T47D (cell line): ENCODE data around the gene PXN.
A peak's percentile ranks its signal among the peaks of the same experiment; 100 is the strongest.

Source experiments
- DNase-seq, 2 experiments: peaks; one replicate each; pipeline versions ENCODE4 v3.0.0 to v3.0.0-alpha.2; 2011 to 2012; ENCODE audit warnings: low read depth in 1 of 2, low spot score in 1 of 2
- JUND ChIP-seq: IDR thresholded peaks from 2 replicates; pipeline ENCODE4 v1.6.1; 2012; ENCODE audit warnings: low read depth
- in situ Hi-C: cut with HindIII; loops from 2 replicates; pipeline ENCODE4 v1.10.0; 2016; ENCODE audit warnings: low sequenced_read_pairs, low pct_unique_long_range_greater_than_20kb

The PXN gene

GRCh38 chr12:120265473-120266179, at the start of gene PXN:
PXN (minus strand) TSS chr12:120265730; CDS start chr12:120265629, 101 bp downstream.
- in situ Hi-C loops = no loop called here
- no peak for TF ChIP-seq JUND
- DNase-seq = peak; percentile 70 to 88

GRCh38 chr12:120314220-120314619, 48.7 kb upstream of the PXN start:
- TF ChIP-seq JUND = no peak
- DNase-seq = peak in 1 of 2 experiments; percentile 33
- in situ Hi-C loops = no loop called here

- peak; percentile 85 to 99 for DNase-seq
- in situ Hi-C loops = no loop called here
- TF ChIP-seq JUND = no peak
Observed at GRCh38 chr12:120301962-120302815, 36.7 kb upstream of the PXN start, which contains the start of gene SIRT4. SIRT4 (plus strand) TSS chr12:120302321; CDS start chr12:120303562, 1,241 bp downstream.

- peak; percentile 31 to 98 for DNase-seq
- in situ Hi-C loops = no loop called here
- TF ChIP-seq JUND = no peak
Observed at GRCh38 chr12:120292661-120293531, 27.4 kb upstream of the PXN start, which contains the start of gene RNU4-1. RNU4-1 (minus strand) TSS chr12:120293237.

- no peak for DNase-seq
- in situ Hi-C loops = no loop called here
- TF ChIP-seq JUND = no peak
Observed at GRCh38 chr12:120292411-120292660, 26.8 kb upstream of the PXN start.

- peak in 1 of 2 experiments; percentile 90 for DNase-seq
- in situ Hi-C loops = no loop called here
- no peak for TF ChIP-seq JUND
Observed at GRCh38 chr12:120290609-120291305, 25.2 kb upstream of the PXN start.

GRCh38 chr12:120287491-120287890, 22.0 kb upstream of the PXN start:
- TF ChIP-seq JUND = no peak
- DNase-seq = no peak
- in situ Hi-C loops = no loop called here

- in situ Hi-C loops = no loop called here
- TF ChIP-seq JUND = no peak
- peak in 1 of 2 experiments; percentile 71 for DNase-seq
Observed at GRCh38 chr12:120286768-120287490, 21.4 kb upstream of the PXN start.

- no peak for DNase-seq
- in situ Hi-C loops = no loop called here
- TF ChIP-seq JUND = no peak
Observed at GRCh38 chr12:120284381-120284780, 18.9 kb upstream of the PXN start.

GRCh38 chr12:120283318-120283717, 17.8 kb upstream of the PXN start:
- DNase-seq = no peak
- in situ Hi-C loops = no loop called here
- TF ChIP-seq JUND = no peak
